Raji (cell line): ENCODE measurements around the gene STX17.

ENCODE experiments used
- POLR2A ChIP-seq: IDR thresholded peaks from 2 replicates; pipeline ENCODE4 v1.6.1; 2011; ENCODE audit warnings: low read depth, low read length, control low read depth; ENCODE audit not compliant: insufficient read depth

Gene STX17

DNA sequence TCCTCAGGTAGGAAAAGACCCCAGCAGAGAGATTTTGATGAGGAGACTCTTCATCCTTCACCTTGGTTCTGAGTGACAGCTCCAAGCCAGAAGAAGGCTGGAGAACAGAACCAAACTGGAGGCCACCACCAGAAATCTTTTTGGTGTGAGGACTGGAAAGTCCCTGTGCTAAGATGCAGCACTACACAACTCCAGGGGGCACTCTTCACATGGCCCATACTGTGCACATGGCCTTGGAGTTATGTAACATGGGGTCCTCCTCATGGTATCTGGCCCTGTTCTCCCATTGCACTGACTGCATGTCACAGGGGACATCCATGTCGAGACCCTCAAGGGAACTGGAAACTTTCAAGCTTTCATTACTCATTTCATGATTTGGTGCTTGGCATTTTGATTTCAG lies 17.3 kb upstream of the STX17 start:
- no peak for TF ChIP-seq POLR2A

DNA sequence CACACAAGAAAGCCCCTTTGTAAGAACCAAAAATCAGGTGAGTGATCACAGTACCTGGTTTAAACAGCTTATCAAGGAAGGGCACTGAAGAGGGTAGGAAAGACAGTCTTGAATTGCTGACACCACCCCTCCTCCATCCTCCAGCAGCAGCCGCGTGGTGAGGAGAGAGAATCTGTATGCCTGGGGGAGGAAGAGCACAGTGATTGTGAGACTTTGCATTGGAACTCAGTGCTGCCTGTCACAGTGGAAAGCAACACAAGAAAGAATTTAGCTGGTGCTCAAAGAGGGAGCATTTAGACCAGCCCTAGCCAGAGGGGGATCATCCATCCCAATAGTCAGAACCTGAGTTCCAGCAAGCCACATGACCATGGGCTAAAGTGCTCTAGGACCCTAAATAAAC lies 11.6 kb upstream of the STX17 start:
- TF ChIP-seq POLR2A, result no peak

DNA sequence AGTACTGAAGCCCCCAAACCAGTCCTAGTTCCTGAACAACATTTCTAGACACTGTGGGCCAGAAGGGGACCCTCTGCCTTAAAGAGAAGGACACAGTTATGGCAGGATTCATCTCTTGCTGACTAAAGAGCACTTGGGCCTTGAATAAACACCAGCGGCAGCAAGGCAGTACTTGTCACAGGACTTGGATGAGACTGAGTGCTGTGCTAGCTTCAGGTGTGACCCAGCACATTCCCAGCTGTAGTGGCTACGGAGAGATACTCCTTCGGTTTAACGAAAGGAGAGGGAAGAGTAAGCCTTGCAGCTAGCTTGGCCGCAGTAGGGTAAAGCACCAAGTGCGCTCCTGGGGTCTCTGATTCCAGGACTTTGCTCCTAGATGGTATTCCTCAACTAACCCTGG lies 10.9 kb upstream of the STX17 start:
- TF ChIP-seq POLR2A, result no peak

DNA sequence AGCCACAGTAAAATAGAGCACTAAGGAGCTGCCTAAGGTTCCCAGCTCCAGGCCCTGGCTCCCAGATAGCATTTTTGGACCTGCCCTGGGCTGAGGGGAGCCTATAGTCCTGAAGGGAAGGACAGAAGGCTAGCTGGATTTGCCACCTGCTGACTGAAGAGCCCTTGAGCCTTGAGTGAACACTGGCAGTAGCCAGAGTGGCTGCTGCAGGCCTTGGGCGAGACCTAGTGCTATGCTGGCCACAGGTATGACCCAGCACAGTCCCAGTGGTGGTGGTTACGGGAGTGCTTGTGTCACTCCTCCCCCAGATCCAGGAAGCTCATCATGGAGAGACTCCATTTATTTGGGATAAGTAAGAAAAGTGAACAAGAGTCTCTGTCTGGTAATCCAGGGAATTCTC lies 10.3 kb upstream of the STX17 start:
- no peak for TF ChIP-seq POLR2A

DNA sequence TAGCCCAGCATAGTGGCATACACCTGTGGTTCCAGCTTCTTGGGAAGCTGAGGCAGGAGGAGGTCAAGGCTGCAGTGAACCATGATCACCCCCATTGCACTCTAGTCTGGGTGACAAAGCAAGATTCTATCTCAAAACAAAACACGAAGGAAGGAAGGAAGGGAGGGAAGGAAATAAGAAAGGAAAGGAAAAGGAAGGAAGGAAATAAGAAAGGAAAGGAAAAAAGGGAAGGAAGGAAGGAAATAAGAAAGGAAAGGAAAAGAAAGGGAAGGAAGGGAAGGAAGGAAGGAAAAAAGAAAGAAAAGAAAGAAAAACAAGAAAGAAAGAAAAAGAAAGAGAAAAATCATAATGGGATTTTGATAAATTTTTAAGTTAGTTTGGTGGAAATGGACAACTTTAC lies 3.1 kb upstream of the STX17 start:
- no peak for TF ChIP-seq POLR2A

DNA sequence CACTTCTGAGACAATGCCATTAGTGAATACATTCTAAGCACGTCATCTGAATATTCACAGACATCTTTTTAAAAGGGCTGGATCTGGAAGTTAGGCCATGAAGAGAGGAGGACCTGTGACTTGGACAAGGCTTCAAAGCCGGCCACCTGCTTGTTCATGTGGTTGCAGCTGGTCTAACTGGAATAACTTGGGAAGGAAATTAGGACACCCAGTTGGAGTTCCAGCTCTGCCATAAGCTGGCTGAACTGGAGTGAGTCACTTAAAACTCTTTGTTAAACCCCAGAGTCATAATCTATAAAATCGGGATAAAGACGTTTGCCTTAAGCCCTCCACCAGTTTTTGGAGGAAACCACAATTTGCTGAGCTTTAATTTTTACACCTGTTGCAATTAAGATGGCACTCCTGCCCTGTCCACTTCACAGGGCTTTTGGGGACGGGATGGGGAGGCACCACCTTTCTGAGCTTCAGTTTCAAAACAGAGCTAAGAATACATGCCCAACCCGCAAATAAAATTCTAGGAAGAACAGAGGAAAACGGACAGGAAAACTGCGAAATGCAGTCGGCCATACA lies 536 bp upstream of the STX17 start:
- TF ChIP-seq POLR2A, result no peak

DNA sequence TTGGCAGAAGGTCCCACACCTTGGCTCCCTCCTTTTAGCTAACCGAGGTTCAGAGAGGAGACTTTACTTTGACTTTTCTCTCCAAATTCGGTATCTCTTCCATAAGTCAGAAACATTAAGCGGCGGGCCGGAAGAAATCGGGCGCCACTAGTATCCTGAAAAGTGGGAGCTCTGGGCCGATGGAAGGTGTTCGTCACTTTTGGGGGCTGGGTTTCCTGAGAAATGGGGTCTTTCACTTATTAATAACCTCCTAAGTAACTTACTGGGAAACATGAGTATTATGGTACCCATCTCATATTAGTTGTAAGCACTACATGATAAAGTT lies 716 bp downstream of the STX17 start:
- no peak for TF ChIP-seq POLR2A

DNA sequence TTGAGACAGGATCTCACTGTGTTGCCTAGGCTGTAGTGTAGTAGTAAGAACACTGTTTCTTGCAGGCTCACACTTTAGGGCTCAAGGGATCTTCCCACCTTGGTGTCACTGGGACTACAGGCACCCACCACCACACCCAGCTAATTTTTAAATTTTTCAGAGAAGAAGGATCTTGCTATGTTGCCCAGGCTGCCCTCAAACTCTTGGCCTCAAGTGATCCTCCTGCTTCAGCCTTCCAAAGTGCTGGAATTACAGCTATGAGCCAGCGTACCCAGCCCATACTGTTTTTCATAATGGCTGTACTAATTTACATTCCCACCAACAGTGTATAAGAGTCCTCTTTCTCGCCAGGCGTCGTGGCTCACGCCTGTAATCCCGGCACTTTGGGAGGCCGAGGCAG lies 5.1 kb downstream of the STX17 start:
- TF ChIP-seq POLR2A, result no peak

DNA sequence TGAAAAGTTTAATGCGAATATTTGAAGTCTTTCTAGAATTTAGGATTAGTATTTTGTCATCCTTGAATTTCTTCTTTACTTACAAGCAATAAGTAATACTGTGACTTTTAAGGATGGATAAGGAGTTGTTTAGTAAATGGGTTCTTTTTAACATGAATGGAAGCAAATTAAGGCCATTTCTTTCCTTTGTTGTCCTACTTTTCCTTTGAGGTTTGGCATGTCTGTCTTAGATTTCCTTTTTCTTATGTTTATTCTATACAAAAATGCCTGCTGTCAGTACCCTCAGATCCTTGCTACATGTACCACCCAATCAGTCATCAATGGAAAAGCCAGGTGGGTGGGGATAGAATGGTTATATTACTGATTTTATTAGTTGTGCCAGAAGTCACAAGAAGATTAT lies 10.2 kb downstream of the STX17 start:
- TF ChIP-seq POLR2A, result no peak

DNA sequence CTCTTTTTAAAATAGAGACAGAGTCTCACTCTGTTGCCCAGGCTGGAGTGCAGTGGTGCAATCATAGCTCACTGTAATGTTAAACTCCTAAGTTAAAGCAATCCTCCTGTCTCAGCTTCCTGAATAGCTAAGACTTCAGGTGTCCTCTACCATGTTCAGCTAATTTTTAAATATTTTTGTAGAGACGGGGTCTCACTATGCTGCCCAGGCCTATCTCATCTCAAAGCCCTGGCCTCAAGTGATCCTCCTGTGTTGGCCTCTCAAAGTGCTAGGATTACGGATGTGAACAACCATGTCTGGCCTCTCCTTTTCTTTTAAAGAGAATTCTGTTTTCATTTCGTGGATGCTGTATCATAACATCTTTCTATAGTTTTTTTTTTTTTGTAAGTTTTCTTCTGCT lies 11.7 kb downstream of the STX17 start:
- TF ChIP-seq POLR2A, result no peak

DNA sequence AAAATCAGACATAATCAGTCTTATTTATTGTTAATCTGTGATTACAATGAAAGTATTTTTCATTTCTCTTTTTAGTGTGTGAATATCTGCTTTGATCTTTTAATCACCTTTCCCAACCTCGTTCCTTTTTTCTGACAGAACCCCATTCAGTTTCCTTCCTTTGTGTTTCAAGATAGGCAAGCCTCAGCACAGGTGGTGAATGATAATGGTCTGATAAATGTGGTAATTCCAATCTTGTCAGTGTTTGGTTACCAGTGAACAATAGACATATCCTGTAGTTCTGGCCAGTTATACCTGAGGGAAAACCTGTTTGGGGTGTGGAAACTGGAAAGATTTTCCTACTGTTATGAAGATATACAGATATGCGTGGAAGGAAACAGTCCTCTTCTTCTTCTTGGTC lies 13.5 kb downstream of the STX17 start:
- TF ChIP-seq POLR2A, result no peak

DNA sequence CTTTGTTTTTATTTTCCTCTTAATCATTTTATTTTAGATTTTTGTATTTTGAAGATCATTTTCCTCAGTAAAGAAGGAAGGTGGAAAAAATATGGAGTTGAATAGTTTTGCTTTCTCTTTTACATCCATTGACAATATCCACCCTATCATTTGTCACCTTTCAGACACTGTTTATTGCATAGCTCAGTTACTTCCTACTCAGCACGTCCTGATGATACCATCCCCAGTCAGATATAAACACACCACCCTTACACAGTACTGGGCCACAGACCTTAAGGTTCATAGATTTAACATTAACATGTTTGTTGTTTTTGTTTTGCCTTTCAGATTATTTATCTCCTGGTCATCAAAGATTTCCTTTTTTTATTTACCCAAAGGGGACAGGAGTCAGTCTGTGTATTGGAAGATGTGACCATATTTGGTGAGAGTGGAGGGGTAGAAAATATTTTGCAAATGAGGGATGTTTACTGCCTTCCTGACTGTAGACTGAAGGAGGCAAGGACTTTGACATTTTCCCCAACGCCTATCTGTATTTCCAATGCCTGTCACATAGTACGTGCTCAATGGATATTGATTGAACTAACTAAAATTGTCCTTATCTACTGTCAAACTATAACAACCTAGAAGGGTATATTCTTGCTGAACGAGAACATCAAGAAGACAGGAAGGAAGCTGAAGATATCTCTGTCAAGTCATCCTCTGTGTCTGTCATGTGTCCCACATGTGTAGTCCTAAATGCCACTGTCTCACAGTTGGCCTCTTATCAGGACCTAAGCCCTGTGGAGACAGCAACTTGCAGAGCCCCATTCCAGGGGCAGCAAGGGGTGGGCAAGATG lies 15.6 kb downstream of the STX17 start:
- no peak for TF ChIP-seq POLR2A

DNA sequence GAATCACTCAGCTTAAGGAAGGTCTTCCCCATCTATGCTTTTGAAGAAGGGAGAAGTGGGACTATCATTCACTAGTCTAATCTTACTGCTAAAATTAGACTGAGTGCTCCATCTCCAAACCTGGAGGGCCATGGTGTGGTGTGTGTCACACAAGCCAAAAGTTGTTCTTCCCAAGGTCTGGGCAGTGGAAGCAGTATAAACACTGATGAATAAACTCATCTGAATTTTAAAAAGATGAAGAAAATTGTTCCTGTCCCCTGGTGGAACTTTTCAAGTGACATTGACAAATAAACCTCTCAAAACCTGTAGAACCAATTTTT lies 16.2 kb downstream of the STX17 start:
- no peak for TF ChIP-seq POLR2A

DNA sequence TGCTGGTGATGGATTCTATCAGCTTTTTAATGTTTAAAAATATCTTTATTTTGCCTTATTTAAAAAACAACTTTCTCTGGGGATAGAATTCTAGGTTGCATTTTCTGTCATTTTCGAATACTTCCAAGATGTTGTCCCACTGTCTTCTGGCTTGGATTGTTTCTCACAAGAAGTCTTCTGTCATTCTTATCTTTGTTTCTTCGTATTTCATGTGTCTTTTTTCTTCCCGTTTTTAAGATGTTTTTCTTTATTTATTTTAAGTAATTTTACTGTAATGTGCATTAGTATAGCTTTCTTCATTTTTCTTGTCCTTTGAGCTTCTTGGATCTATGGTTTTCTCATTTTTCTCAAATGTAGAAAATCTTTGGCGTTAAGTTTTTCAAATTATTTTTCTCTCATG lies 19.1 kb downstream of the STX17 start:
- TF ChIP-seq POLR2A, result no peak

DNA sequence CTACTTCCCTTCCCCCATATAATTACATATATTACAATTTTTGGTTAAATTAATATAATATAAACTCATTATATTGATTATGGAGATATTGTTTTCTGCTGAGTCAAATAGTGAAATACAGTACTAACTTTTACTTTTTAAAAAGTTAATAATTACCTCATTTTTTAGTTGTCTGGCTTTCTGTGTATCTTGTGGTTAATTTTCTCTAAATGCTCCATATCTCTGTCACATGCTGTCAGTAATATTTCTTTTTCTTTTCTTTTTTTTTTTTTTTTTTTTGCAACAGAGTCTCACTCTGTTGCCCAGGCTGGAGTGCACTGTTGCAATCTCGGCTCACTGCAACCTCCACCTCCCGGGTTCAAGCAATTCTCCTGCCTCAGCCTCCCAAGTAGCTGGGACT lies 23.2 kb downstream of the STX17 start:
- no peak for TF ChIP-seq POLR2A

DNA sequence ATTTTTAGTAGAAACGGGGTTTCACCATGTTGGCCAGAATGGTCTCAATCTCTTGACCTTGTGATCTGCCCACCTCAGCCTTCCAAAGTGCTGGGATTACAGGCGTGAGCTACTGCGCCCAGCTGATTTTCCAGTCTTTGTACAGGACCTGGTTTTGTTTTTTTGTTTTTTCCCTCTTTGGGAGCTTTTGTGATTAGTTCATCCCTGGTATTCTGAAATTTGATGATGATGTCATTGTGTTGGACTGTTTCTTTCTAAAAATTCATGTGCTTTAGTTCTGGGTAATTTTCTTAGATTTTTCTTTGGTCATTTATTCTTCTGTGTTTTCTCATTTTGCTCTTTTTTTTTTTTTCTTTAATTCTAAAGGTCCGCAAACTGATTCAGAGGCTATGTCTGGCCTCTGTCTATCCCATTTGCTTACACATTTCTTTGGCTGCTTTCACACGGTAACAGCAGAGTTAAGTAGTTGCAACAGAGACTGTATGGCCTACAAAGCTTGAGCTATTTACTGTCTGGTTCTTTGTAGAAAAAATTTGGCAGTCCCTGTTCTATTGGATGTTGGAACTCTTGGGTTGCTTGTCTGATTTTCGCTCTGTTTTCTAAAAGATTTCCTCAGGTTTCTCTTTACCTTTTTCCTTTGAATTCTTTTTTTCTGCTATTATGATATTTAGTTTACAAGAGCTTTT lies 24.8 kb downstream of the STX17 start:
- TF ChIP-seq POLR2A, result no peak

DNA sequence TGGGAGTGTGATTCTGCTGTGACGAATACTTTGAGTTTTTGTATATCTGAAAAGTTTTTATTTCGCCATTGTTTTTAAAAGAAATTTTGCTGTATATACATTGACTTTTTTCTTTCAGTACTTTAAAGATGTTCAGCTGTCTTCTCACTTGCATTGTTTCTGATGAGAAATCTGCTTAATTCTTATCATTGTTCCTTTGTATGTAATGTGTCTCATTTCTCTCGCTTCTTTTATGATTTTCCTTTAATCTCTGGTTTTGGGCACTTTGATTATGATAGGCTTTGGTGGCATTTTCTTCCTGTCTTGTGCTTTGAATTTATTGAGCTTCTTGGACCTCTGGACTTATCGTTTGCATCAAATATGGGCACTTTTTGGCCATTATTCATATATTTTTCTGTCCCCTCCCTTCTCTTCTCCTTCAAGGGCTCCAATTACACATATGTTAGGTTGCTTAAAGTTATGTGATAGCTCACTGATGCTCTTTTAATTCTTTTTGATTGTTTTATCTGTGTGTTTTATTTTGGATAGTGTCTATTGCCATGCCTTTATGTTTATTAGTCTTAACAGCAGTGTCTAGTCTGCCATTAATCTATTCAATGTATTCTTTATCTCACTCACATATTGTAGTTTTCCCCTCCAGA lies 30.6 kb downstream of the STX17 start:
- TF ChIP-seq POLR2A, result no peak

DNA sequence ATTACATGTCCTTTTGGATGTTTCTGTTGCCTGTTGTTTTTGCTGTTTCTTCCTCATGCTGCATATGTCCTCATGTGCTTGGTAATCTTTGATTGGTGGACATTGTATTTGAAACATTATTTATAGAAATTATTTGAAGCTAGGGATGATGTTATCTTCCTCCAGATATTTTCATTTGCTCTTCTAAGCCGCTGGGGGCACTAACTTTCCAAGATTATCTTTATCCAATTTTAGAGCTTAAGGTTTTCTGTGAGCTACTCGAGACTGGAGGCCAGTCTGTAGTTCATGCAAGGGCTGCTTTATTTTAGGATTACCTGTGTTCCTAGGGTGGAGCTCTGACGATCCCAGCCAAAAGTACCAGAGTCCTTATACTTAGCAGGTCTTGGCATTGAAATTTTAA lies 40.9 kb downstream of the STX17 start:
- TF ChIP-seq POLR2A, result no peak
